Aortic smooth muscle cell (primary cell): Measurements from ENCODE around the gene SOWAHC. TPM values are rescaled to one million over a fixed set of nuclear protein-coding genes. Genes with fewer than 3 reads are reported as not detected.

Experiments
- total RNA-seq: library from RNA; depleted of rRNA; stranded (reverse); fragments of >200 nt; gene quantifications from 2 replicates; pipeline ENCODE4 v1.2.3, GENCODE V29; 2014

SOWAHC gene, protein sequence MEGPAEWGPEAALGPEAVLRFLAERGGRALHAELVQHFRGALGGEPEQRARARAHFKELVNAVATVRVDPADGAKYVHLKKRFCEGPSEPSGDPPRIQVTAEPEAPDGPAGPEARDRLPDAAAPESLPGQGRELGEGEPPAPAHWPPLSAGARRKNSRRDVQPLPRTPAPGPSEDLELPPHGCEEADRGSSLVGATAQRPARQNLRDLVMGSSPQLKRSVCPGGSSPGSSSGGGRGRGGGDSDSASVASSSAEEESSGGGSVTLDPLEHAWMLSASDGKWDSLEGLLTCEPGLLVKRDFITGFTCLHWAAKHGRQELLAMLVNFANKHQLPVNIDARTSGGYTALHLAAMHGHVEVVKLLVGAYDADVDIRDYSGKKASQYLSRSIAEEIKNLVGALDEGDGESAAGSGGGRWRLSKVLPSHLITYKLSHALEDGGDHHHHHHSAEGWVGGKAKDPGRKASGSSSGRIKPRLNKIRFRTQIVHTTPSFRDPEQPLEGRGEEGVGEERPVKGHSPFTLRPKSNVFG
- 16.9 and 18.4 TPM in 2 replicates for total RNA-seq

GRCh38 chr2:109613922-109614714, at the start of gene SOWAHC, which contains the start of gene SEPTIN10:
SOWAHC (plus strand) TSS chr2:109614364; CDS start chr2:109614490, 126 bp downstream.
SEPTIN10 (minus strand) TSS chr2:109613966; CDS start chr2:109613827, 139 bp downstream.

Other genes with a start within 250 kb of the SOWAHC start
- gene SEPTIN10, start 398 bp upstream of the SOWAHC start, total RNA-seq = 146 and 176 TPM in 2 replicates
- 23.4 and 39.8 TPM in 2 replicates for gene RGPD5, start 179.9 kb downstream of the SOWAHC start, total RNA-seq